PC-3 (cell line): Measurements from ENCODE around the gene ZNRF4.

Experiments used
- EZH2 ChIP-seq: fragments of 300-600 bp; sonication (generic); IDR thresholded peaks from one replicate; pipeline ENCODE4 v1.6.1; 2017; ENCODE audit warnings: antibody characterized with exemption, mild to moderate bottlenecking, low read length; ENCODE audit not compliant: unreplicated experiment
- EZH2phosphoT487 ChIP-seq: fragments of 300-600 bp; sonication (generic); IDR thresholded peaks from 2 replicates; pipeline ENCODE4 v1.6.1; 2018; ENCODE audit warnings: mild to moderate bottlenecking, antibody characterized with exemption, low read length, borderline replicate concordance
- TF ChIP-seq, protein P1 (sequence below): fragments of 300-600 bp; sonication (generic); conservative IDR thresholded peaks from 2 replicates; pipeline ENCODE4 v1.5.1; 2017; ENCODE audit warnings: antibody characterized with exemption, low read depth, mild to moderate bottlenecking, low read length

DNA sequence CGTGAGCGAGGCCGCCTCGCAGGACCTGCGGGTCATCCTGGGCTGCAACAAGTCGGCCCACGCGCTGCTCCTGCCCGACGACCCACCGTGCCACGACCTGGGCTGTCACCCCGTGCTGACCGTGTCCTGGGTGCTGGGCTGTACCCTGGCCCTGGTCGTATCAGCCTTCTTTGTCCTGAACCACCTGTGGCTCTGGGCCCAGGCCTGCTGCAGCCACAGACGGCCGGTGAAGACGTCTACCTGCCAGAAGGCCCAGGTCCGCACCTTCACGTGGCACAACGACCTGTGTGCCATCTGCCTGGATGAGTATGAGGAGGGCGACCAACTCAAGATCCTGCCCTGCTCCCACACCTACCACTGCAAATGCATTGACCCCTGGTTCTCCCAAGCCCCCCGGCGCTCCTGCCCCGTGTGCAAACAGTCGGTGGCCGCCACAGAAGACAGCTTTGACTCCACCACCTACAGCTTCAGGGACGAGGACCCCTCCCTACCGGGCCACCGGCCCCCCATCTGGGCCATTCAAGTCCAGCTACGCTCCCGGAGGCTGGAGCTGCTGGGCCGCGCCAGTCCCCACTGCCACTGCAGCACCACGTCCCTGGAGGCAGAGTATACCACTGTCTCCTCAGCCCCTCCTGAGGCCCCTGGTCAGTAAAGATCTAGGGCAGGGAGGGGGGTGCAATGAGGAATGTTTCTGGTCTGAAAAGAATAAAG is 1.1 kb downstream of the ZNRF4 start:
- TF ChIP-seq, protein P1, sequence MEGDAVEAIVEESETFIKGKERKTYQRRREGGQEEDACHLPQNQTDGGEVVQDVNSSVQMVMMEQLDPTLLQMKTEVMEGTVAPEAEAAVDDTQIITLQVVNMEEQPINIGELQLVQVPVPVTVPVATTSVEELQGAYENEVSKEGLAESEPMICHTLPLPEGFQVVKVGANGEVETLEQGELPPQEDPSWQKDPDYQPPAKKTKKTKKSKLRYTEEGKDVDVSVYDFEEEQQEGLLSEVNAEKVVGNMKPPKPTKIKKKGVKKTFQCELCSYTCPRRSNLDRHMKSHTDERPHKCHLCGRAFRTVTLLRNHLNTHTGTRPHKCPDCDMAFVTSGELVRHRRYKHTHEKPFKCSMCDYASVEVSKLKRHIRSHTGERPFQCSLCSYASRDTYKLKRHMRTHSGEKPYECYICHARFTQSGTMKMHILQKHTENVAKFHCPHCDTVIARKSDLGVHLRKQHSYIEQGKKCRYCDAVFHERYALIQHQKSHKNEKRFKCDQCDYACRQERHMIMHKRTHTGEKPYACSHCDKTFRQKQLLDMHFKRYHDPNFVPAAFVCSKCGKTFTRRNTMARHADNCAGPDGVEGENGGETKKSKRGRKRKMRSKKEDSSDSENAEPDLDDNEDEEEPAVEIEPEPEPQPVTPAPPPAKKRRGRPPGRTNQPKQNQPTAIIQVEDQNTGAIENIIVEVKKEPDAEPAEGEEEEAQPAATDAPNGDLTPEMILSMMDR = no peak
- no peak for TF ChIP-seq EZH2
- TF ChIP-seq EZH2phosphoT487 = no peak
